Measurements from ENCODE around the gene RGL1.

- TF ChIP-seq POLR2A (IDR thresholded peaks at IDR 0.05) (no peak), EP300 (IDR thresholded peaks at IDR 0.05) (no peak)
- TF ChIP-seq, protein P1, sequence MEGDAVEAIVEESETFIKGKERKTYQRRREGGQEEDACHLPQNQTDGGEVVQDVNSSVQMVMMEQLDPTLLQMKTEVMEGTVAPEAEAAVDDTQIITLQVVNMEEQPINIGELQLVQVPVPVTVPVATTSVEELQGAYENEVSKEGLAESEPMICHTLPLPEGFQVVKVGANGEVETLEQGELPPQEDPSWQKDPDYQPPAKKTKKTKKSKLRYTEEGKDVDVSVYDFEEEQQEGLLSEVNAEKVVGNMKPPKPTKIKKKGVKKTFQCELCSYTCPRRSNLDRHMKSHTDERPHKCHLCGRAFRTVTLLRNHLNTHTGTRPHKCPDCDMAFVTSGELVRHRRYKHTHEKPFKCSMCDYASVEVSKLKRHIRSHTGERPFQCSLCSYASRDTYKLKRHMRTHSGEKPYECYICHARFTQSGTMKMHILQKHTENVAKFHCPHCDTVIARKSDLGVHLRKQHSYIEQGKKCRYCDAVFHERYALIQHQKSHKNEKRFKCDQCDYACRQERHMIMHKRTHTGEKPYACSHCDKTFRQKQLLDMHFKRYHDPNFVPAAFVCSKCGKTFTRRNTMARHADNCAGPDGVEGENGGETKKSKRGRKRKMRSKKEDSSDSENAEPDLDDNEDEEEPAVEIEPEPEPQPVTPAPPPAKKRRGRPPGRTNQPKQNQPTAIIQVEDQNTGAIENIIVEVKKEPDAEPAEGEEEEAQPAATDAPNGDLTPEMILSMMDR (IDR thresholded peaks at IDR 0.05): no peak
Observed at GRCh38 chr1:183817576-183818288, 12.8 kb downstream of the RGL1 start.

Measured in tibial nerve (tissue), 4 donors.